GM12892 (cell line): ENCODE results near the gene P3H3.

Source experiments
- DNase-seq: peaks from one replicate; pipeline ENCODE4 v3.0.0; 2011; ENCODE audit not compliant: insufficient read length
- FAIRE-seq: peaks from 2 replicates; lab custom pipeline; 2011; peaks lifted over from hg19 to GRCh38; lab: Jason Lieb, UNC
- POLR2A ChIP-seq: IDR thresholded peaks from 2 replicates; pipeline ENCODE4 v1.6.1; 2011; ENCODE audit warnings: low read depth, low read length, control low read depth
- POLR2AphosphoS5 ChIP-seq: IDR thresholded peaks from 2 replicates; pipeline ENCODE4 v1.6.1; 2011; ENCODE audit warnings: low read depth, low read length, control low read depth
- TAF1 ChIP-seq: IDR thresholded peaks from 2 replicates; pipeline ENCODE4 v1.6.1; 2011; ENCODE audit warnings: low read depth, mild to moderate bottlenecking, control low read depth, low read length, borderline replicate concordance

Gene P3H3

DNA sequence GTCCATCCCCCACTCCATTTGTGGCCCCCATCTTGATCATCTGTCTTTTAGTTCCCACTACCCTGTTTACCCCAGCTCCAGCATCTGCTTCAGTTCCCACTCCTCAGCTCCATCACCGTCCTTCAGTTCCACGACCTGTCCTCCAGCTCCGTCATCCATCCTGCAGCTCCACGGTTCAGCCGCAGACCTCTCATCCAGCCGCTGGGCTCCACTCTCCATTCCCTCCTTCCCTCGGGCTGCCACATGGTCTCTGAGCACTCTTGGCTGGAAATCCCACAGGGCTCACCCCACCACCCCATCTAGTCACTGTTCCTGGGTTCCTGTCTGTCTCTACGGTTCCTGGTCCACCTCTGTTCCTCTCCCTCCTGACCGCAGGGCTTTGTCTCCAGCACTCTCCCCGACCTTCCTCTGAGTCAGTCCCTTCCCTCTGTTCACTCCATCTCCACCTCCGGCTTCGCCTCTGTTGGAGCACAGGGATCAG is 3.3 kb upstream of the P3H3 start:
- DNase-seq (no peak), FAIRE-seq (no peak)
- TF ChIP-seq POLR2AphosphoS5, result no peak
- TF ChIP-seq POLR2A, result no peak
- TF ChIP-seq TAF1, result no peak

- no peak for TF ChIP-seq POLR2A
- no peak for TF ChIP-seq POLR2AphosphoS5
- no peak for TF ChIP-seq TAF1
- DNase-seq (peak; percentile 94), FAIRE-seq (peak; percentile 88)
Measured at GRCh38 chr12:6825398-6826124, 2.6 kb upstream of the P3H3 start.

- TF ChIP-seq POLR2A (no peak), TAF1 (no peak), POLR2AphosphoS5 (no peak)
- FAIRE-seq, result no peak
- no peak for DNase-seq
Measured at GRCh38 chr12:6826125-6826733, 2.0 kb upstream of the P3H3 start.

- DNase-seq (no peak), FAIRE-seq (no peak)
- TF ChIP-seq TAF1, result no peak
Measured at GRCh38 chr12:6826734-6827436, 1.3 kb upstream of the P3H3 start.

DNA sequence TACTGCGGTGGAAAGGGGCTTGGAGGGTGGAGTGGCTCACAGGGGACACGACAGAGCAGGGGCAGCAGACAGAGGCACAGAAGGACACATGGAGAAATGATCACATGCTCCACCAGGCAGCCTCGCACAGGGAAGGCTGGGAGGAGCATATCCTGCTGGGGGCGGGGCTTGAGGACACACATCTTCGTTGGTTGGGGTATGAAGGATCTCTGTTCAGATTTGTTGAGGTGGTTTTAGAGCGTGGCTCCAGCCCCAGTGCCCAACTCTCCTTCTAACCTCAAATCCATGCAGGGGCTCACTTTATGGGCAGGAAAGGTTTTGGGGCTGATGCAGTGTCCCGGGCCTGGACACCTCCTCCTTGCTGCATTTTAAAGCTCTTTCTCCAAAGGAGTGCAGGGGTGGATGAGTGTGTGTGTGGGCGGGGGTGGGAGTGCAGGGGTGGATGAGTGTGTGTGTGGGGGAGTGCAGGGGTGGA is 733 bp upstream of the P3H3 start:
- FAIRE-seq, result peak; percentile 14
- no peak for DNase-seq
- no peak for TF ChIP-seq POLR2A
- TF ChIP-seq TAF1, result no peak
- no peak for TF ChIP-seq POLR2AphosphoS5

- DNase-seq (no peak), FAIRE-seq (no peak)
- TF ChIP-seq POLR2AphosphoS5, result no peak
- no peak for TF ChIP-seq TAF1
- no peak for TF ChIP-seq POLR2A
Measured at GRCh38 chr12:6828781-6829535, 751 bp downstream of the P3H3 start.

- TF ChIP-seq POLR2A (no peak), POLR2AphosphoS5 (no peak), TAF1 (no peak)
- DNase-seq, result no peak
Measured at GRCh38 chr12:6829536-6830220, 1.5 kb downstream of the P3H3 start.

GRCh38 chr12:6830286-6830890 is 2.2 kb downstream of the P3H3 start:
- no peak for TF ChIP-seq POLR2AphosphoS5
- no peak for TF ChIP-seq POLR2A
- DNase-seq, result no peak
- no peak for FAIRE-seq

More at GRCh38 chr12:6829536-6830220, 1.5 kb downstream of the P3H3 start:
- peak; percentile 33 for FAIRE-seq

DNA sequence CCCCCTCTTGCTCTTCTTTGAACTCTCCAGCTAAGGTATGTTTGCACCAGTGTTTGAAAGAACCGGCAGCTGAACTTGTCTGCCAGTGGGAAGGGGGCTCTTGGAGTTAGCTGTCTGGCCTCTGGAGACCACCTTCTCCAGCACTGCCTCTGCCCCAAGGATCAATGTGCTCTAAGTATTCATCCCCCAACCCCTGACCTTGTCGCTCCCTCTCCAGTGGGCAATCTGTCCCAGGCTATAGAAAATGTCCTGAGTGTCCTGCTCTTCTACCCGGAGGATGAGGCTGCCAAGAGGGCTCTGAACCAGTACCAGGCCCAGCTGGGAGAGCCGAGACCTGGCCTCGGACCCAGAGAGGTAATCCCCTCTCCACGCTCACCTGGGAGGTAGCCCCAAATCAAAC is 2.8 kb downstream of the P3H3 start:
- FAIRE-seq, result no peak
- TF ChIP-seq POLR2A (no peak), TAF1 (no peak), POLR2AphosphoS5 (no peak)
- DNase-seq, result no peak

DNA sequence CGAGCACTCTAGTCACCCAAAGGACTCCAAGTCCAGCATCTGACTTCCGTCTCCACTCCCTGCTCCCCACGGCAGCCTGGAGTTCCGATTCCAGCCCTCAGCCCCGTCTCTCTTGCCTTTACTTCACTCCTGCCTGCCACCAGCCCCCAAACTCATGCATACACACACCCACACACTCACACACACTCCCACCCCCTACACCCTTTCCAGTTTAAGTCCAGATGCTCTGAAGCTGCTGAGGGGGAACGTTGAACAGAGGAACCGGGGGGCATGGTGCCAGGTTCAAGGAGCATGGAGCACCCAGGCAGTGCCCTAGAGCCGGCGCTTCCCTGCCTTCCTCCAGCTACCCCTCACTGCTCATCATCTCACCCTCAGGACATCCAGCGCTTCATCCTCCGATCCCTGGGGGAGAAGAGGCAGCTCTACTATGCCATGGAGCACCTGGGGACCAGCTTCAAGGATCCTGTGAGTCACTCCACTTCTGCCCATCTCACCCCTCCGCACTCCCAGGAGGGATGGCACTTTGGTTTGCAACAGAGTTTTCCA is 3.3 kb downstream of the P3H3 start:
- no peak for DNase-seq
- no peak for FAIRE-seq
- no peak for TF ChIP-seq POLR2AphosphoS5
- TF ChIP-seq TAF1, result no peak
- TF ChIP-seq POLR2A, result no peak

DNA sequence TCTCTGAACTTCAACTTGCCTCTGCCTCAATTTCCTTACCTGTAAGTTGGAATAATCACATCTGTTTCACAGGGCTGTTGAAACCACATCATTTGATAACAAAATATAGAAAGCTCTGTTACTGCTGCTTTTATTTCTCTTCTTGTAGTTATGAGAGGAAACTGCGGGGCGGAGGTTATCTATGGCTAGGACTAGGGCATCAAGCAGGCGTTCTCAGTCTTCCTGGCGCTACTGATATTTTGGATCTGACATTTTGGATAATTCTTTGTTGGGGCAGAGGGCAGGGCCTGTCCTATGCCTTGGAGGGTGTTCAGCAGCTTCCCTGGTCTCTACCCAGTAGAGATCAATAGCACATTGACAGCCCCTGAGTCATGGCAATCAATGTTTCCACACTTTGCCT is 3.9 kb downstream of the P3H3 start:
- no peak for TF ChIP-seq POLR2AphosphoS5
- TF ChIP-seq TAF1, result no peak
- TF ChIP-seq POLR2A, result no peak

More for the DNA sequence above, 3.9 kb downstream of the P3H3 start:
- DNase-seq (no peak), FAIRE-seq (no peak)
